ENCODE results near the gene PDE11A.
"Not testable (repeated sequence)": the region's sequence is repeated elsewhere in the genome, so short reads cannot be mapped to it uniquely, and the experiment has no call there.

PDE11A gene

GRCh38 chr2:178072383-178073301 is at the start of gene PDE11A:
TSS of gene PDE11A (minus strand) at chr2:178072777. CDS start at chr2:178072437, 340 bp downstream.
- DNase-seq = peak; percentile 2

GRCh38 chr2:178119179-178119922 is 46.8 kb upstream of the PDE11A start:
- no peak for DNase-seq

GRCh38 chr2:178117725-178118124 is 45.1 kb upstream of the PDE11A start:
- no peak for DNase-seq

- no peak for DNase-seq
Observed at GRCh38 chr2:178115271-178115670, 42.7 kb upstream of the PDE11A start.

GRCh38 chr2:178114462-178114861 is 41.9 kb upstream of the PDE11A start:
- DNase-seq = no peak

GRCh38 chr2:178112202-178113152 is 39.9 kb upstream of the PDE11A start, which contains the start of gene RBM45:
TSS of gene RBM45 (plus strand) at chr2:178112437. CDS start at chr2:178112547, 110 bp downstream.
- peak; percentile 87 for DNase-seq

- DNase-seq = no peak
Observed at GRCh38 chr2:178111743-178112142, 39.2 kb upstream of the PDE11A start.

- DNase-seq = no peak
Observed at GRCh38 chr2:178110681-178111080, 38.1 kb upstream of the PDE11A start.

- peak; percentile 48 for DNase-seq
Observed at GRCh38 chr2:178109813-178110212, 37.2 kb upstream of the PDE11A start.

- DNase-seq = no peak
Observed at GRCh38 chr2:178108176-178108575, 35.6 kb upstream of the PDE11A start.

GRCh38 chr2:178106053-178106452 is 33.5 kb upstream of the PDE11A start:
- DNase-seq = no peak

- DNase-seq = no peak
Observed at GRCh38 chr2:178105566-178105965, 33.0 kb upstream of the PDE11A start.

- no peak for DNase-seq
Observed at GRCh38 chr2:178101321-178102079, 28.9 kb upstream of the PDE11A start.

GRCh38 chr2:178093471-178093870 is 20.9 kb upstream of the PDE11A start:
- DNase-seq = no peak

- no peak for DNase-seq
Observed at GRCh38 chr2:178088774-178089270, 16.2 kb upstream of the PDE11A start.

- no peak for DNase-seq
Observed at GRCh38 chr2:178084273-178084672, 11.7 kb upstream of the PDE11A start.

GRCh38 chr2:178082408-178083045 is 9.9 kb upstream of the PDE11A start:
- no peak for DNase-seq

GRCh38 chr2:178079279-178079678 is 6.7 kb upstream of the PDE11A start:
- DNase-seq = not testable (repeated sequence)

GRCh38 chr2:178076130-178076529 is 3.6 kb upstream of the PDE11A start:
- no peak for DNase-seq

- no peak for DNase-seq
Observed at GRCh38 chr2:178075006-178075326, 2.4 kb upstream of the PDE11A start.
